NCI-H1930 (cell line): ENCODE results near the gene ATAD3B.
"Not testable (repeated sequence)": the region's sequence is repeated elsewhere in the genome, so short reads cannot be mapped to it uniquely, and the experiment has no call there.

Source experiments
- DNase-seq, 2 experiments: peaks; one replicate each; lab custom pipeline; 2025; lab: John Stamatoyannopoulos, UW

ATAD3B gene

DNA sequence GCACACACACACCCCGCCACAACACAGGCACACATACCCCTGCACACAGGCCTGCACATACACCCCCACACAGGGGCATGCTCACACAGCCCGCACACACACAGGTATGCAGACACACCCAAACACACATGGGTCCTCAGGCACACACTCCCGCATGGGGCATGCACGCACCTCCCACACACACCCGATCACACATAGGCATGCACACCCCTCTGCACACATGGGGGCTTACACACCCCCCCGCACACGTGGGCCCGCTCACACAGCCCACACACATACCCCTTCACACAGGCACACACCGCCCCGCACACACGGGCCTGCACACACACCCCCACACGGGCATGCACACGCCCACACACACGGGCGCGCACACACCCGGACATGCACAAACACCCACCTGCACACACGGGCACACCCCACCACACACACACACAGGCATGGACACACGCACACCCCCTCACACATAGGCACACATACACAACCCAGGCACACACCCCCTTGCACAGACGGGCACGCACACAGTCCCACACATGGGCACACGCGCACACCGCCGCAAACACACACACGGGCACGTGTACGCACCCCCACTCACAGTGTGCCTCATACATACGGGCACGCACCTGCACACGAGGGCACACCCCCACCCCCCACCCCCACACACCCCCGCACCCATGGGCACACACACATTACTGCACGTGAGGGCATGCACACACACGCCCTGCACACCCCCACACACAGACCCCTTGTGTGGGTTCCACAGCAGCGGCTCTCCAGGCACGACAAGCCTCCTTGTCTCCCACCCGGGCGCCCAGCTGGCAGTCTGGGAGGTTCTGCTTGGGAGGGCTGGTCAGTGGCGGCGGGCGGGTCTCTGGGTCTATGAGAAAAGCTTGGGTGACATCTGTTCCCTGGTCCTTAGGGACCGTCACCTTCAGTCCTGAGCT is 8.3 kb downstream of the ATAD3B start:
- no peak for DNase-seq

DNA sequence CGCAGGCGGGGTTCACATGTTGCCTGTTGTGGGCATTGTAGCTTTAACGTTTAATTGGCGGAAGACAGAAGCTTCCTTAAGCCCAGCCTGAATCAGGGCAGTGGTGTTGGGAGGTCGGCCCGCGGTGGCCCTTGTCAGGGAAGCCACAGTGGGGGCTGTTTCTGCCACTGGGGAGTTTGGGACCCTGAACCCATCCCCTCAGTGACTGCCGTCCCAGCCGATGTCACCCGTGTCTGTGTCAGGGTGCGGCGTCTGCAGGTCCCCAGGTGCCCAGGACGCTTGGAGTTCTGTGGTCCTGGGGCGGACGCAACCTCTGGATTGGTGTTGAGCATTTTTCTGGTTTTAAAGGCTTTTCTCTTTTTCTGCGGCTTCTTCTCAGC is 8.9 kb downstream of the ATAD3B start:
- DNase-seq, result not testable (repeated sequence)

DNA sequence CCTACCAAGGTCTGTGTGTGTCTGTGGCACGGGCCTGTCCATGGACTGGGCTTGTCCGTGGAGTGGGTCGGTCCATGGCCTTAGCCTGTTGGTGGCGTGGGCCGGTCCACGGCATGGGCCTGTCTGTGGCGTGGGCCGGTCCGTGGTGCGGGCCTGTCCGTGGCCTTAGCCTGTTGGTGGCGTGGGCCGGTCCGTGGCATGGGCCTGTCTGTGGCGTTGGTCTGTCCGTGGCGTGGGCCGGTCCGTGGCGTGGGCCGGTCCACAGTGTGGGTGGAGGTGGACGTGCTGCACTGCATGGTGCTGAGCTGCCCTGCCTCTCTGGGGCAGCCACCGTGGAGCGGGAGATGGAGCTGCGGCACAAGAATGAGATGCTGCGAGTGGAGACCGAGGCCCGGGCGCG is 10.2 kb downstream of the ATAD3B start:
- DNase-seq, result not testable (repeated sequence)

DNA sequence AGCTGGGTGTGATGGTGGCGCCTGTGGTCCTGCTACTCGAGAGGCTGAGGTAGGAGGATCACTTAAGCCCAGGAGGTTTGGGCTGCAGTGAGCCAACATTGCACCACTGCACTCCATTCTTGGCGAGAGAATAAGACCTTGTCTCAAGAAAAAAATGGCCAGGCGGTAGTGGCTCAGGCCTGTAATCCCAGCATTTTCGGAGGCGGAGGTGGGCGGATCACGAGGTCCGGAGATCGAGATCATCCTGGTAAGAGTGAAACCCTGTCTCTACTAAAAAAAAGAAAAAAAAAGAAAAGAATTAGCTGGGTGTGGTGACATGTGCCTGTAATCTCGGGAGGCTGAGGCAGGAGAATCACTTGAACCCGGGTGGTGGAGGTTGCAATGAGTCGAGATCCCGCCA is 11.3 kb downstream of the ATAD3B start:
- DNase-seq, result no peak

DNA sequence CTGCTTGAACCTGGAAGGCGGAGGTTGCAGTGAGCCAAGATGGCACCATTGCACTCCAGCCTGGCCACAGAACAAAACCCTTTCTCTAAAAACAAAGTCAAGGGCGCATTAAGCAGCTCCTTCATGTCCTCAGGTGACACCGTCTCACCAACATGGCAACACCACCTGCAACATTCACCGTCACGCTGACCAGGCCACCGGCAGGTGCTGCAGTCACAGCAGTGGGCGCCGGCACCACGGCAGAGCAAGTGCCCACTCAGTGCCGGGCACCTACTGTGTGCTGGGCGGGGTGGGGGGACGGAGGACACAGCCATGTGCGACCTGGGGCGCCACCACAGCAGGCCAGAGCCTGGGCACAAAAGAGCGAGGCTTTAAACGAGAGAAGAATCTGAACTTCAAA is 12.1 kb downstream of the ATAD3B start:
- no peak for DNase-seq

DNA sequence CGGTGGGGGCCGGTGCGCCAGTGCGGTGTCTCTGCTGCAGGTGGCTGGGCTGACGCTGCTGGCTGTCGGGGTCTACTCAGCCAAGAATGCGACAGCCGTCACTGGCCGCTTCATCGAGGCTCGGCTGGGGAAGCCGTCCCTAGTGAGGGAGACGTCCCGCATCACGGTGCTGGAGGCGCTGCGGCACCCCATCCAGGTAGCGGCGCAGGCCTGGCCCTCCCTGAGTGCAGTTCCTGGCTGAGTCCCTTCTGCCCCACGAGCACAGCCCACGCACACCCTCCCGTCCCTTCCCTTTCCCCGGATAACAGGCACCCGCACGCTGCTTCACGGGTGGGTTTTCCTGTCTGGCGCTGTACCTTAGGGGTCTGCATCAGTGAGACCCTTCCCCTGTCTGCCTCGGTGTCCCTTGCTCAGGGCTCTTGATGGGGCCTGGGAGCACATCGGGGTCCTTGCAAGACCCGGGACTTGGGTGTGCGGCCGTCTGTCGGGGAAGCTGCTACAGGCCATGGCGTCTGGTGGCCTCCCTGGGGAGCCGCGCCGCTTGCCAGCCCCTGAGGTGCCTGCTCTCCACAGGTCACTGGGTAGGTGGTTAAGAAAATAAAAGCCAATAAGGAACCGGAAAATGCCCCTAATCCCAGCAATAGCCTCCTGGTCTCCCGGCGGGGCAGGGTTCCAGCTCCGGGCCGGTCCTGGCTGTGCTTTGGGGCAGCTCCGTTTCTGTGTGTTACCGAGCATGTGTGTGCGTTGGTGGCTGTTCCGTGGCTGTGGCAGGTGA is 13.6 kb downstream of the ATAD3B start:
- DNase-seq, result not testable (repeated sequence)

DNA sequence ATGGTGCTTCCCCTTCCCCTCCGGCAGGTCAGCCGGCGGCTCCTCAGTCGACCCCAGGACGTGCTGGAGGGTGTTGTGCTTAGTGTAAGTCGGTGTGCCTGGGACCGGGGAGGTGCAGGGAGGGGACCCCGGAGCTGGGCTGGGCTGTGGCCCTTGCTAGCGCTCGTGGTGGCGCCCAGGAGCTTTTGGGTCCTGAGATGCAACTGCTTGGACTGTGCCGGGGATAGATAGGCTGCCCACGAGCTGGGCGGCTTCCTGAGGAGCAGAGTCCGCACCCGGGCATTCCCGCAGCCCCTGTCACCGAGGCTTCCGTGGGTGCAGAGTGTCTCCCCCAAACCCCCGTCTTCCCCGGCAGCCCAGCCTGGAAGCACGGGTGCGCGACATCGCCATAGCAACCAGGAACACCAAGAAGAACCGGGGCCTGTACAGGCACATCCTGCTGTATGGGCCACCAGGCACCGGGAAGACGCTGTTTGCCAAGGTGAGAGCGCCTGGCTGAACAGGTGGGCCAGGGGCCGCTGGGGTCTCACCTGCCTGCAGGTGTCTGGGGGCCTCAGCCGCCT is 14.3 kb downstream of the ATAD3B start:
- DNase-seq, result not testable (repeated sequence)

DNA sequence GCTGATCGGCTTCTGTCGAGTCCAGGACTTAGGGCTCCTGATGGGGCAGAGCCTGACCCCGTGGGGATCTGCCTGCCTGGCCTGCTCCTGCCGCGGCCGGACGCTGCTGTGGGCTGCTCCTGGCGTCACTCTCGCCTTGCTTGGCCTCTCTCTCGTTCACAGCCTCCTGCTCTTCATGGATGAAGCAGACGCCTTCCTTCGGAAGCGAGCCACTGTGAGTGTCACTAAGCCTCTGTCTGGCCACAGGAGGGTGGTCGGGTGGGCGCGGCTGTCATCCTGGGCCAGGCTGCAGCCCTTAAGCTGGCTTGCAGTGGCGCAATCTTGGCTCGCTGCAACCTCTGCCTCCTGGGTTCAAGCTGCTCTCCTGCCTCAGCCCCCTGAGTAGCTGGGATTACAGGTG is 16.1 kb downstream of the ATAD3B start:
- DNase-seq, result no peak

DNA sequence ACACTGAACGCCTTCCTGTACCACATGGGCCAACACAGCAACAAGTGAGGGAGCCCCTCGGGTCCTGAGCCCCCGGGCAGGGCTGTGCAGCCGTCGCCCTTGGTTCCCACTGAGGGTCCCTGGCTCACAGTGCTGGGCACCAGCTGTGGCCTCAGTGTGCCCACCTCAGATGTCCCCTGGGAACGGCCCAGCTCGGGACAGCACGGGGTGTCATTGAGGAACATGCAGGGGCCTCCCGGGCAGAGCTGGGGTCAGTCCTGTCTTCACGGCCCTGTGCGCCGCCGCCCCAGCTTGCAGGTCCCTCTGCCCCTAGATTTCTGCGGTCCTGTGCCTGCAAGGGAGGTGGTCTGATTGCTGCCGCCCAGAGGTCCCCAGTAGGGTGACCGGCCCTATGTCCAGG is 17.7 kb downstream of the ATAD3B start:
- DNase-seq, result no peak

DNA sequence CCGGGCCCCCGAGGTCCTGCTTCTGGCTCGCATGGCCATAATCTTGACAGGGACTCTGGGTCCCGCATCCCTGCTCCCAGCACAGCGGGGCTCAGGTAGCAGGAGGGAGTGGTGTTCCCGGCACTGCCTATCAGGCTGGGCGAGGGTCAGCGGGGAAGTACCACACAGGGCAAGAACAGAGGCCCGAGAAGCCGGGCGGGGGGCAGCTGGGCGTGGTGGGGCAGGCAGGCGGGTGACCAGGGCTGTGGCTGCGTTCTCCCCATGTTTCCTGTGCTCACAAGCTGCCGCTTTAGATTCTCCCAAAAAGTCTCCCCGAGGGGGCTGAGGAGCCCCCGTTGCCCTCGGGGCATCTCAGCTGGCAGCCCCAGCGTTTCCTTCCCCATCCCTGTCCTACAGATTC is 18.3 kb downstream of the ATAD3B start:
- DNase-seq, result no peak

DNA sequence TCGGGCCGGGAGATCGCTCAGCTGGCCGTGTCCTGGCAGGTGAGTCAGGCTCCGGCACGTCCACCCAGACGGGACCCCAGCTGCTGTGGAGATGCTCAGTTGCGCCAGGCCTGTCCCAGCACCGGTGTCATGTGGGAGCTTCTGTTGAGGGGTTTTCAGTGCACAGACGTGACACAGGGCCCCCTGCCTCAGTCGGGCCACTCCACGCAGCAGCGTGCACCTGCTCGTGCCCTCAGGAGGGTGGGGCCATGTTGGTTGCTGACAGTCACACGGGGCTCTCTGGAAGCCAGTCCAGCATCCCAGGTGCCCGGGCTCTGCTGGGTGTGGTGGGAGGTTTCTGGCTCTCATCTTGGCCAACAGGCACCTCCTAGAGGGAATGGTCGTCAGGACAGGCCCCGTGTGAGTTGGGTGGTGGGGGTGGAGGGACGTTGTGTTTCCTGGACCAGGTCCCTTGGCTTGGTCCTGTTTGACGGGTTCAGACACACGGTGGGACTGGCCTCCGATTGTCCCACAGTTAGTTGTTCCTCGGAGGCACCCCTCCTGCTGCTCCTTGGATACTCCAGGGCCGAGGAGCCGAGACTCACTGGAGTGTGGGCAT is 19.2 kb downstream of the ATAD3B start:
- DNase-seq, result no peak

DNA sequence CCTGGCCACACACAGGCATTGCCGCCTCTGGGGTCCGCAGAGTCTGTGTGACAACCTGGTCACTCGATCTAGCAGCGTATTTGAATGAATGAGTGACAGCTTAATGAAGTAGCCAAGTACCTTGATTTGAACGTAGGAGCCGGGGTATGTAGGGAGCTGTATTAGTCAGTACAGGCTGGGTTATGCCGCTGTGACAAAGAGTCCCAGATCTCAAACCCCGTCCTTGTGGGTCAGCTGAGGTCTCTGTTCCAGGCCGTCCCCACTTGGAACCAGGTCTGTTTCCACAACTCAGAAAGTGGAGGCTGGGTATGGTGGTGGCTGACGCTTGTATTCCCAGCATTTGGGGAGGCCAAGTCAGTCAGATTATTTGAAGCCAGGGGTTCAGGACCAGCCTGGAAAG is 20.0 kb downstream of the ATAD3B start:
- no peak for DNase-seq

DNA sequence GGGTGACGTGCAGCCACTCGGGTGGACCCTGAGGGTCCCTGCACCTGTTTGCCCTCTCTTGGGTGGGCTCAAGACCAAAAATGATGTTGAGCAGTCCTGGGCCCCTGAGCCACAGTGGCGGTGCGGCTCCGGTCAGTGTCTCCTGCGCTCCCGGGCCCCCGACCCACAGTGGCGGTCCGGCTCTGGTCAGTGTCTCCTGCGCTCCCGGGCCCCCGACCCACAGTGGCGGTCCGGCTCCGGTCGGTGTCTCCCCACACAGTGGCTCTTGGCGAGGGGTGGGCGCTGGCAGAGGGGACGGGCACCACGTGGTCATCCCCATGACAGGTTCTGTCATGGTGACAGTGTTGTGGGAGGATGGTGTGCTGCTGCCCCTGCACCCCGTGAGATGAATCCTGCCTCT is 22.7 kb downstream of the ATAD3B start:
- DNase-seq, result not testable (repeated sequence)

DNA sequence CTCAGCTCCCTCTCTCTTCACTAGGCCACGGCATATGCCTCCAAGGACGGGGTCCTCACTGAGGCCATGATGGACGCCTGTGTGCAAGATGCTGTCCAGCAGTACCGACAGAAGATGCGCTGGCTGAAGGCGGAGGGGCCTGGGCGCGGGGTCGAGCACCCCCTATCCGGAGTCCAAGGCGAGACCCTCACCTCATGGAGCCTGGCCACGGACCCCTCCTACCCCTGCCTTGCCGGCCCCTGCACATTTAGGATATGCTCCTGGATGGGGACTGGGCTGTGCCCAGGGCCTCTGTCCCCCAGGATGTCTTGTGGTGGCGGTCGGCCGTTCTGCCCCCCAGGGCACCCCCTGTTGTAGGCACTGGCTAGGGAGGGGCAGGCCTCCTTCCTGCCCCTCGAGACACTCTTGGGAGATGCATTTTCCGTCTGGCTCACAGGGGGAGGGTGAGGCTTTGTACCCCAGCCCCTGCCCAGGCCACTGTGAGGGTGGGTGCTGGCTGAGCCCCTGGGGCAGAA is 24.0 kb downstream of the ATAD3B start:
- not testable (repeated sequence) for DNase-seq

DNA sequence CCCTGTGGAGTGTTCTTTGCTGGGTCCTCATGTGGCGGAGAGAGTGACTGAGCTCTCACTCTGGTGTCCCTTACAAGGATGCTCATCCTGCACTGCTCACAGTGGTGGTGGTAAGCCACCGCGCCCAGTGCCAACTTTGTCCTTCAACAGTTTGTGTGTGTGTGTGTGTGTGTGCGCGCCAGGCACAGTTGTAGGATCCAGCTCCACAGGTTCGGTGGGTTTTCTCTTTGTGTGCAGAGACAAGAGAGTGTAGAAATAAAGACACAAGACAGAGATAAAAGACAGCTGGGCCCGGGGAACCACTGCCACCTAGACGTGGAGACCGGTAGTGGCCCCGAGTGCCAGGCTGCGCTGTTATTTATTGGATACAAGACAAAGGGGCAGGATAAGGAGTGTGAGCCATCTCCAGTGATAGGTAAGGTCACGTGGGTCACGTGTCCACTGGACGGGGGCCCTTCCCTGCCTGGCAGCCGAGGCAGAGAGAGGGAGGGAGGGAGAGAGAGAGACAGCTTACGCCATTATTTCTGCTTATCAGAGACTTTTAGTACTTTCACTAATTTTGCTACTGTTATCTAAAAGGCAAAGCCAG is 33.3 kb downstream of the ATAD3B start:
- DNase-seq, result peak; percentile 38 to 52

DNA sequence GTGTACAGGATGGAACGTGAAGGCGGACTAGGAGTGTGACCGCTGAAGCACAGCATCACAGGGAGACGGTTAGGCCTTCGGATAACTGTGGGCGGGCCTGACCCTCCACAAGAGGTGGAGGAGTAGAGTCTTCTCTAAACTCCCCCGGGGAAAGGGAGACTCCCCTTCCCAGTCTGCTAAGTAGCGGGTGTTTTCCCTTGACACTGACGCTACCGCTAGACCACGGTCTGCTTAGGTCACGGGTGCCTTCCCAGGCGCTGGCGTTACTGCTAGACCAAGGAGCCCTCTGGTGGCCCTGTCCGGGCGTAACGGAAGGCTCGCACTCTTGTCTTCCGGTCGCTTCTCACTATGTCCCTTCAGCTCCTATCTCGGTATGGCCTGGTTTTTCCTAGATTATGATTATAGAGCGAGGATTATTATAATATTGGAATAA is 33.8 kb downstream of the ATAD3B start:
- DNase-seq, result peak; percentile 6 to 41

DNA sequence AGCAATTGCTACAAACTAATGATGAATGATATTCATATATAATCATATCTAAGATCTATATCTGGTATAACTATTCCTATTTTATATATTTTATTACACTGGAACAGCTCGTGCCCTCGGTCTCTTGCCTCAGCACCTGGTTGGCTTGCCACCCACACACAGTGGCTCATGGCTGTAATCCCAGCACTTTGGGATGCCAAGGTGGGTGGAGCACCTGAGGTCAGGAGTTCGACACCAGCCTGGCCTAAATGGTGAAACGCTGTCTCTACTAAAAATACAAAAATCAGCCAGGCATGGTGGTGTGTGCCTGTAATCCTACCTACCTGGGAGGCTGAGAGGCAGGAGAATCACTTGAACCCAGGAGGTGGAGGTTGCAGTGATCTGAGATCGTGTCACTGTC is 34.2 kb downstream of the ATAD3B start:
- not testable (repeated sequence) for DNase-seq

DNA sequence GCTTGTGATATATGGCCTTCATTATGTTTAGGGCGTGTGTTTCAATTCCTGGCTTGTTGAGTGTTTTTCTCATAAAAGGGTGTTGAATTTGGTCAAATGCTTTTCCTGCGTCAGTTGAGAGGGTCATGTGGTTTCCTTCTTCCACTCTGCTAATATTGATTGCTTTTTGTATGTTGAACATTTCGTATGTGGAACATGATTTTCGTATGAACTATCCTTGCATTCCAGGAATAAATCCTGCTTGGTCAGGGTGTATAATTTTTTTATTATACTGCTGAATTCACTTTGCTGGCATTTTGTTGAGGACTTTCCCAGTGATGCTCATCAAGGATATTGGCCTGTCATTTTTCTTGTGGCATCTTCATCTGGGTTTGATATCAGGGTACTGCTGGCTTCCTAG is 35.7 kb downstream of the ATAD3B start:
- no peak for DNase-seq

DNA sequence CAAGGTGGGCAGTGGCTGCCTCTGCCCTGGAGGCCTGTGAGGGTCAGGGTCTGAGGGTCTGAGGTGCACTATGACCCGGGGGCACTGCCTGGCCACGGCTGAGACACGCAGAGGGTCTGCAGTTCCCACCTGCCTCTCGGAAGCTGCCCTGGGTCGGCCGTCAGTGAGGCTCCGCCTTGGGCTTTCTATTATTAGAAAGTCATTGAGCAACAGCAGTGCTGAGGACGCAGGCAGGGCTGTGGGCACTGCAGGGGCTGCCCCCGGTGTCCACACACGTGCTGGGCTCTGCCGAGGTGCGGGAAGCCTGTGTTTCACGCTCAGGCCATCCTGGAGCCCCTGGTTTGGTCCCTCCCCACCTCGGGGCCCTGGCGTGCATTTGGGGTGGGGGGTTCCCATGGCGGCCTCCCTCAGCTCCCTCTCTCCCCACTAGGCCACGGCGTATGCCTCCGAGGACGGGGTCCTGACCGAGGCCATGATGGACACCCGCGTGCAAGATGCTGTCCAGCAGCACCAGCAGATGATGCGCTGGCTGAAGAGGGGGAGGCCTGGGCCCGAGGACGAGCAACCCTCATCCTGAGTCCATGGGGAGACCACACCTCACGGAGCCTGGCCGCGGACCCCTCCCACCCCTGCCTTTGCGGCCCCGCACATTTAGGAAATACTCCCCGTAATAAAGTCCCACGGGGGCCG is 37.4 kb downstream of the ATAD3B start:
- DNase-seq, result not testable (repeated sequence)

DNA sequence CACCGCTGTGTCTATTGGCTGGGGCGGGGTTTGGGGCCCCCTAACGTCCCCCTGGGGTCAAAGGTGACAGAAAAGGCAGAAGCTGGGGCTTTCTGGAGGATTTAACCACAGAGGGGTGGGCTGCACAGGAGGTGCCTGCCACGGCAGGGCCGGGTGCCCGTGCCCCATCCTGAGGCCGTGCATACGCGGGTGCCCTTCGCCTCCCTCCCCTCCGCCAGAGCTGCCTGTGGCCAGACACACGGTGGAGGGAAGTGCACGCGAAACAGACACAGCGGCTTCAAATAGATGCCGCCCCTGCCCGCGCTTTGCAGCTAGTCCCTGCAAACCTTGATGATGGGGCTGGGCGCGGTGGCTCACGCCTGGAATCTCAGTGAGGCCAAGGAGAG is 37.9 kb downstream of the ATAD3B start:
- not testable (repeated sequence) for DNase-seq

DNA sequence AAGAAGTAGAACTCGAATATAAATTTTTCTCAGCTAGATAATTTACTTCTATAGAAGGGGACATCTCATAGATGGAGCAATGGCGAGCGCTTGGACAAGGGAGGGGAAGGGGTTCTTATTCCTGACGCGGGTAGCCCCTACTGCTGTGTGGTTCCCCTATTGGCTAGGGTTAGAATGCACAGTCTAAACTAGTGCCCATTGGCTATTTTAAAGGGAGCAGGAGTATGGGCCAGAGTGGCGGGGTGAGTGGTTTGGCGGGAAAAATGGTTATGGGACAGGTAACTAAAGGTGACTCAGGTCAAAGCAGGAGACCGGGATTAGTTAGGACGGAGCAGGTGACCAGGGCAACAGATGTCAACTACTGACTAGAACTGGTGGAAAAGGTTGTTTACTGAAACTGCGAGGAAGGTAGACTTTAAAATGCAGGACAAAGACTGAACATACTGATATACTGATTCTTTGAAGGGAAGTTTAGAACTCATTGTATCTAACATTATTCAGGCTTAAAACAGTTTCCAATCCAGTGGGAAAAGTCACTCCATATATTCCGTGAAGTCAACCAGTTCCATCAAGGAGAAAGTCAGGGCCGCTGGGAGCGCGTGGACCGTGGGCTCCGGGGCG is 39.5 kb downstream of the ATAD3B start:
- DNase-seq, result peak; percentile 8 to 13
